ENCODE measurements around the gene KLHDC3. TPM values are rescaled to one million over a fixed set of nuclear protein-coding genes. Genes with fewer than 3 reads are reported as not detected.
A peak's percentile ranks its signal among the peaks of the same experiment; 100 is the strongest.

Gene KLHDC3
- total and polyA plus RNA-seq, 9 of the 15 experiments (the other 6 are each of a cell fraction or from before 2014, with no cell fraction given), result 4.5 to 171 (median 107) TPM

DNA sequence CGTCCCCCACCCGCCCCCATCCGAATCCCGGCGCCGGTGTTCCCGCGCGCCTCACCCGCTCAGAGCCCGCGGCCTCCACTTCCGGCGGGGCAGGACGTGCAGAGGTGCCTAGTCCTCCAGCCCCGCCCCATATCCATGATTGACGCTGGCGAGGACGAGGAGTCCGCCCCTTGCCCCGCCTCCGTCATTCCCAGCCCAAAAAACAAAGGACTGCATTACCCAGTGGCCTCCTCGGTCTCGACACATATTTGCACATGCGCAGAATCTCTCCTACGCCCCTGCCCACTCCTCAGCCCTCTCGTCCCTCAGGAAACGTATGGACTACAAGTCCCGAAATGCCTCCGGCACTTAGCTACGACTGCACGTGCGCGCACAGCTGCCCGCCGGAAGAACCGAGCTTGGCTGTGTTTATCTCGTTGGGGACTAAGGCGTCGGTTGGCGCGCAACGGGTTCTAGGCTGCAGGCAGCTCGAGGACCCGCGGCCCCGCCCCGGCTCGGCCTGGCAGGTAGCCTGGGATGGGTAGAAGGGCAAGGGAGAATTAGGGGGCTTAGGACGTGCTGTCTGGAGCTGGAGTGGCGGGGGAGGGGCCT, at the start of gene KLHDC3, which contains the start of gene MEA1 (continued):
- peak in 1 of 2 experiments; percentile 64; a peak in 1 of 4 replicates for TF ChIP-seq KDM4B (IDR thresholded peaks at IDR 0.05; ENCODE audit: borderline replicate concordance in 2 of 2, low read depth in 1 of 2)
- TF ChIP-seq EGR1 (conservative IDR thresholded peaks at IDR 0.05), result peak; percentile 49
- TF ChIP-seq SIN3B (IDR thresholded peaks at IDR 0.05; ENCODE audit: low read depth), result 0 out of 2 replicates have a peak, but pooled peaks have one; percentile 25
- TF ChIP-seq ZNF583 (CRISPR knock-in tag; IDR thresholded peaks at IDR 0.05), result no peak
- TF ChIP-seq POLR2AphosphoS2 (IDR thresholded peaks at IDR 0.05; ENCODE audit: low read length), result no peak; the same call in 1 of the 2 replicates
- peak; percentile 99 for TF ChIP-seq HCFC1 (IDR thresholded peaks at IDR 0.05; ENCODE audit: low read depth, low read length)
- peak; percentile 14; the same call in 1 of the 2 replicates for TF ChIP-seq NFE2 (IDR thresholded peaks at IDR 0.05; ENCODE audit: low read depth)
- TF ChIP-seq, protein P1, sequence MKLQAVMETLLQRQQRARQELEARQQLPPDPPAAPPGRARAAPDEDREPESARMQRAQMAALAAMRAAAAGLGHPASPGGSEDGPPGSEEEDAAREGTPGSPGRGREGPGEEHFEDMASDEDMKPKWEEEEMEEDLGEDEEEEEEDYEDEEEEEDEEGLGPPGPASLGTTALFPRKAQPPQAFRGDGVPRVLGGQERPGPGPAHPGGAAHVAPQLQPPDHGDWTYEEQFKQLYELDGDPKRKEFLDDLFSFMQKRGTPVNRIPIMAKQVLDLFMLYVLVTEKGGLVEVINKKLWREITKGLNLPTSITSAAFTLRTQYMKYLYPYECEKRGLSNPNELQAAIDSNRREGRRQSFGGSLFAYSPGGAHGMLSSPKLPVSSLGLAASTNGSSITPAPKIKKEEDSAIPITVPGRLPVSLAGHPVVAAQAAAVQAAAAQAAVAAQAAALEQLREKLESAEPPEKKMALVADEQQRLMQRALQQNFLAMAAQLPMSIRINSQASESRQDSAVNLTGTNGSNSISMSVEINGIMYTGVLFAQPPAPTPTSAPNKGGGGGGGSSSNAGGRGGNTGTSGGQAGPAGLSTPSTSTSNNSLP (IDR thresholded peaks at IDR 0.05; ENCODE audit: borderline replicate concordance, low read depth, low read length), result no peak
- TF ChIP-seq, protein P2, sequence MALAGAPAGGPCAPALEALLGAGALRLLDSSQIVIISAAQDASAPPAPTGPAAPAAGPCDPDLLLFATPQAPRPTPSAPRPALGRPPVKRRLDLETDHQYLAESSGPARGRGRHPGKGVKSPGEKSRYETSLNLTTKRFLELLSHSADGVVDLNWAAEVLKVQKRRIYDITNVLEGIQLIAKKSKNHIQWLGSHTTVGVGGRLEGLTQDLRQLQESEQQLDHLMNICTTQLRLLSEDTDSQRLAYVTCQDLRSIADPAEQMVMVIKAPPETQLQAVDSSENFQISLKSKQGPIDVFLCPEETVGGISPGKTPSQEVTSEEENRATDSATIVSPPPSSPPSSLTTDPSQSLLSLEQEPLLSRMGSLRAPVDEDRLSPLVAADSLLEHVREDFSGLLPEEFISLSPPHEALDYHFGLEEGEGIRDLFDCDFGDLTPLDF (CRISPR knock-in tag; IDR thresholded peaks at IDR 0.05), result peak; percentile 87
- TF ChIP-seq SMARCB1 (IDR thresholded peaks at IDR 0.05; ENCODE audit: insufficient read length, low read depth), result no peak
- TF ChIP-seq GATAD2A (IDR thresholded peaks at IDR 0.05), result no peak
- TF ChIP-seq, protein P3, sequence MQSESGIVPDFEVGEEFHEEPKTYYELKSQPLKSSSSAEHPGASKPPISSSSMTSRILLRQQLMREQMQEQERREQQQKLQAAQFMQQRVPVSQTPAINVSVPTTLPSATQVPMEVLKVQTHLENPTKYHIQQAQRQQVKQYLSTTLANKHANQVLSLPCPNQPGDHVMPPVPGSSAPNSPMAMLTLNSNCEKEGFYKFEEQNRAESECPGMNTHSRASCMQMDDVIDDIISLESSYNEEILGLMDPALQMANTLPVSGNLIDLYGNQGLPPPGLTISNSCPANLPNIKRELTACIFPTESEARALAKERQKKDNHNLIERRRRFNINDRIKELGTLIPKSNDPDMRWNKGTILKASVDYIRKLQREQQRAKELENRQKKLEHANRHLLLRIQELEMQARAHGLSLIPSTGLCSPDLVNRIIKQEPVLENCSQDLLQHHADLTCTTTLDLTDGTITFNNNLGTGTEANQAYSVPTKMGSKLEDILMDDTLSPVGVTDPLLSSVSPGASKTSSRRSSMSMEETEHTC (IDR thresholded peaks at IDR 0.05), result peak; percentile 50; the same call in 1 of the 2 replicates
- TF ChIP-seq ZNF766 (CRISPR knock-in tag; conservative IDR thresholded peaks at IDR 0.05), result peak; percentile 75
- TF ChIP-seq ZNF133 (CRISPR knock-in tag; IDR thresholded peaks at IDR 0.05), result no peak
- peak in 1 of 2 experiments; percentile 58; a peak in 1 of 4 replicates for TF ChIP-seq SRF (CRISPR knock-in tag; IDR thresholded peaks at IDR 0.05)
- TF ChIP-seq, protein P4, sequence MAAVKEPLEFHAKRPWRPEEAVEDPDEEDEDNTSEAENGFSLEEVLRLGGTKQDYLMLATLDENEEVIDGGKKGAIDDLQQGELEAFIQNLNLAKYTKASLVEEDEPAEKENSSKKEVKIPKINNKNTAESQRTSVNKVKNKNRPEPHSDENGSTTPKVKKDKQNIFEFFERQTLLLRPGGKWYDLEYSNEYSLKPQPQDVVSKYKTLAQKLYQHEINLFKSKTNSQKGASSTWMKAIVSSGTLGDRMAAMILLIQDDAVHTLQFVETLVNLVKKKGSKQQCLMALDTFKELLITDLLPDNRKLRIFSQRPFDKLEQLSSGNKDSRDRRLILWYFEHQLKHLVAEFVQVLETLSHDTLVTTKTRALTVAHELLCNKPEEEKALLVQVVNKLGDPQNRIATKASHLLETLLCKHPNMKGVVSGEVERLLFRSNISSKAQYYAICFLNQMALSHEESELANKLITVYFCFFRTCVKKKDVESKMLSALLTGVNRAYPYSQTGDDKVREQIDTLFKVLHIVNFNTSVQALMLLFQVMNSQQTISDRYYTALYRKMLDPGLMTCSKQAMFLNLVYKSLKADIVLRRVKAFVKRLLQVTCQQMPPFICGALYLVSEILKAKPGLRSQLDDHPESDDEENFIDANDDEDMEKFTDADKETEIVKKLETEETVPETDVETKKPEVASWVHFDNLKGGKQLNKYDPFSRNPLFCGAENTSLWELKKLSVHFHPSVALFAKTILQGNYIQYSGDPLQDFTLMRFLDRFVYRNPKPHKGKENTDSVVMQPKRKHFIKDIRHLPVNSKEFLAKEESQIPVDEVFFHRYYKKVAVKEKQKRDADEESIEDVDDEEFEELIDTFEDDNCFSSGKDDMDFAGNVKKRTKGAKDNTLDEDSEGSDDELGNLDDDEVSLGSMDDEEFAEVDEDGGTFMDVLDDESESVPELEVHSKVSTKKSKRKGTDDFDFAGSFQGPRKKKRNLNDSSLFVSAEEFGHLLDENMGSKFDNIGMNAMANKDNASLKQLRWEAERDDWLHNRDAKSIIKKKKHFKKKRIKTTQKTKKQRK (IDR thresholded peaks at IDR 0.05; ENCODE audit: borderline replicate concordance, low read depth, low read length), result no peak
- TF ChIP-seq KLF1 (tag; IDR thresholded peaks at IDR 0.05), result no peak
- no peak for TF ChIP-seq HEY1 (CRISPR knock-in tag; IDR thresholded peaks at IDR 0.05; ENCODE audit: borderline replicate concordance)
- TF ChIP-seq RBM22 (IDR thresholded peaks at IDR 0.05; ENCODE audit: low read depth, low read length, poor library complexity, severe bottlenecking), result no peak
- TF ChIP-seq ZC3H8 (IDR thresholded peaks at IDR 0.05), result no peak
